Activated naive CD4-positive, alpha-beta T cell treated with anti-CD3 and anti-CD28 coated beads for 36 hours (primary cell): Measurements from ENCODE around the gene SYNE2. TPM values are rescaled to one million over a fixed set of nuclear protein-coding genes. Genes with fewer than 3 reads are reported as not detected.

Experiments
- CTCF ChIA-PET: fragments of 350-600 bp; sonication (Branson Sonifier 250); formaldehyde crosslinking; loops from one replicate; lab custom pipeline; 2021; ENCODE audit warnings: antibody characterized with exemption; lab: Charles Lee
- DNase-seq: peaks from one replicate; pipeline ENCODE4 v3.0.0-alpha.2; 2020
- H3K27ac Mint-ChIP-seq: one replicate; pipeline ENCODE4 v1.8.0; 2021; ENCODE audit warnings: mild to moderate bottlenecking, mixed read lengths
- H3K27me3 Mint-ChIP-seq: one replicate; pipeline ENCODE4 v1.8.0; 2021; ENCODE audit warnings: low read depth, mixed read lengths
- H3K36me3 Mint-ChIP-seq: one replicate; pipeline ENCODE4 v1.8.0; 2021; ENCODE audit warnings: low read depth, mixed read lengths
- H3K4me1 Mint-ChIP-seq: one replicate; pipeline ENCODE4 v1.8.0; 2021; ENCODE audit warnings: low read depth, mixed read lengths
- H3K4me3 Mint-ChIP-seq: one replicate; pipeline ENCODE4 v1.8.0; 2021; ENCODE audit warnings: mild to moderate bottlenecking, moderate library complexity, mixed read lengths
- H3K9me3 Mint-ChIP-seq: one replicate; pipeline ENCODE4 v1.8.0; 2021; ENCODE audit warnings: mixed read lengths
- intact Hi-C: fragments of 100-400 bp; cut with micrococcal nuclease; formaldehyde crosslinking; loops from one replicate; pipeline ENCODE4 v1.15.1; 2023
- total RNA-seq, 2 experiments: library from RNA; stranded (reverse); gene quantifications; one replicate each; pipeline ENCODE4 v1.2.3, GENCODE V29; 2021

Gene SYNE2
- total RNA-seq, 2 experiments from 2014 or later, result 22.1 to 22.3 TPM

DNA sequence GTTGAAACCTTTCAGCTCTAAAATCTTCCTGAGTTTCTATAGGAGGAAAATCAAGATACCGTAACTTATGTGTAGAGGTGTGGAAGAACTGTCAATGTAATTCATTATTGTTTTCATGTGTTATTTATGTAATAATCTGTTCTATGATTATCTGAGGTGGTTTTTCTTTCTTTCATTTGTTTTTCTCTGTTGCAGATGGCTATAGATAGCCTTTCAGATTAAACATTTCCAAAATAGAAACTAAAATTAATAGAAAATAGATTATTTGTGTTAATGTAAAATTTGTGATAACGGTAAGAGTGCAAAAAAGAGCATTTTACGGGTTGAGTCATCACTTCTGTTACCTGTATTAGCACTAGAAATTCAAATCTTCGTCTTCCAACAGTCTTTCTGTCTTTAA, 128.8 kb downstream of the SYNE2 start:
- Mint-ChIP-seq H3K27ac (no peak overlapping the region), H3K9me3 (no peaks in the 10 kb centered on the region), H3K4me1 (no peaks in the 10 kb centered on the region), H3K27me3 (no peaks in the 10 kb centered on the region), H3K36me3 (peaks cover 10% of the 10 kb centered on the region), H3K4me3 (no peak overlapping the region)
- CTCF ChIA-PET, result interaction anchor here (0.7 to 1.0 kb wide), 2 partner anchors 128 to 322 kb away, joined by 3 read pairs; no protein-coding TSS in a partner anchor
- intact Hi-C loops, result no loop called here
- no peak for DNase-seq

GRCh38 chr14:63982156-63982555, 129.4 kb downstream of the SYNE2 start:
- H3K4me3 Mint-ChIP-seq, result no peak overlapping the region
- H3K4me1 Mint-ChIP-seq, result no peaks in the 10 kb centered on the region
- no peaks in the 10 kb centered on the region for H3K27me3 Mint-ChIP-seq
- DNase-seq, result no peak
- H3K36me3 Mint-ChIP-seq, result peaks cover 10% of the 10 kb centered on the region
- H3K27ac Mint-ChIP-seq, result no peak overlapping the region
- intact Hi-C loops, result no loop called here
- CTCF ChIA-PET, result interaction anchor here (1.0 kb wide), 1 partner anchor 321 kb away, joined by 3 read pairs; no protein-coding TSS in a partner anchor
- no peaks in the 10 kb centered on the region for H3K9me3 Mint-ChIP-seq

- CTCF ChIA-PET, result no interaction called here
- H3K36me3 Mint-ChIP-seq, result peaks cover 10% of the 10 kb centered on the region
- no peaks in the 10 kb centered on the region for H3K9me3 Mint-ChIP-seq
- no peaks in the 10 kb centered on the region for H3K4me1 Mint-ChIP-seq
- no peak for DNase-seq
- H3K27me3 Mint-ChIP-seq, result no peaks in the 10 kb centered on the region
- no peak overlapping the region for H3K27ac Mint-ChIP-seq
- intact Hi-C loops, result no loop called here
- no peak overlapping the region for H3K4me3 Mint-ChIP-seq
Measured at GRCh38 chr14:63982629-63983028, 129.8 kb downstream of the SYNE2 start.

DNA sequence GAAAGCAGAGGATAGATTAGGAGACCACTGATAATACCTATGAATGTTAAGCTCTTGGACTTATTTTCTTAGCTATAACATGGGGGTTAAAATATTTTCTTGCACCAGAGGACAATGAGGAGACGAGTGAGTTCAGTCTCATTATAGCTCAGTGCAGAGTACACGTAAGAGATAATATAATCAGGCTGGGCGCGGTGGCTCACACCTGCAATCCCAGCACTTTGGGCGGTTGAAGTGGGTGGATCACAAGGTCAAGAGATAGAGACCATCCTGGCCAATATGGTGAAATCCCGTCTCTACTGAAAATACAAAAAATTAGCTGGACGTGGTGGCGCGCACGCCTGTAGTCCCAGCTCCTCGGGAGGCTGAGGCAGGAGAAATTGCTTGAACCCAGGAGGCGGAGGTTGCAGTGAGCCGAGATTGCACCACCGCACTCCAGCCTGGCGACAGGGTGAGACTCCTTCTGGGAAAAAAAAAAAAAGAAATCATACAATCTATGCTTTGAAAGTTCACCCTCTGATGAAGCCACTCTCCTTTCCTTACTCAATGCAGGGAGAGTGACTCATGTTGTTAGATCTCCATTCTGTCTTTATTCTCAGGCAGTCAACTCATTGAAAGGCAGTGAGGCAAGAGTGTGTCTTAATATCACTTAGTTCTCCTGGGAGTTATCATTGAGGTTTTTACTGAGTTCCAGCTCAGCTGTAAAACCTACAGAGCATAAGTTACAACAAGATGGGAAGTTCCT, 134.2 kb downstream of the SYNE2 start:
- no peaks in the 10 kb centered on the region for H3K27me3 Mint-ChIP-seq
- H3K4me1 Mint-ChIP-seq, result no peaks in the 10 kb centered on the region
- no peak for DNase-seq
- intact Hi-C loops, result no loop called here
- CTCF ChIA-PET, result no interaction called here
- H3K27ac Mint-ChIP-seq, result no peak overlapping the region
- peaks cover 4% of the 10 kb centered on the region for H3K36me3 Mint-ChIP-seq
- H3K4me3 Mint-ChIP-seq, result no peak overlapping the region
- H3K9me3 Mint-ChIP-seq, result no peaks in the 10 kb centered on the region

GRCh38 chr14:63988579-63988978, 135.8 kb downstream of the SYNE2 start:
- H3K9me3 Mint-ChIP-seq, result no peaks in the 10 kb centered on the region
- intact Hi-C loops, result no loop called here
- H3K36me3 Mint-ChIP-seq, result peaks cover 4% of the 10 kb centered on the region
- H3K4me3 Mint-ChIP-seq, result no peak overlapping the region
- no peak for DNase-seq
- no peaks in the 10 kb centered on the region for H3K4me1 Mint-ChIP-seq
- CTCF ChIA-PET, result no interaction called here
- no peaks in the 10 kb centered on the region for H3K27me3 Mint-ChIP-seq
- H3K27ac Mint-ChIP-seq, result no peak overlapping the region

GRCh38 chr14:63991833-63992232, 139.0 kb downstream of the SYNE2 start:
- CTCF ChIA-PET, result interaction anchor here (1.2 to 2.0 kb wide), 3 partner anchors 11 to 303 kb away, joined by 5 to 8 read pairs (median 5); partner anchors contain the start of gene ESR2
- H3K4me1 Mint-ChIP-seq, result no peaks in the 10 kb centered on the region
- H3K36me3 Mint-ChIP-seq, result peaks cover 9% of the 10 kb centered on the region
- no peaks in the 10 kb centered on the region for H3K9me3 Mint-ChIP-seq
- no peaks in the 10 kb centered on the region for H3K27me3 Mint-ChIP-seq
- no peak overlapping the region for H3K27ac Mint-ChIP-seq
- no peak for DNase-seq
- intact Hi-C loops, result no loop called here
- no peak overlapping the region for H3K4me3 Mint-ChIP-seq

- no peak overlapping the region for H3K27ac Mint-ChIP-seq
- DNase-seq, result no peak
Measured at GRCh38 chr14:63992858-63993257, 140.1 kb downstream of the SYNE2 start.

DNA sequence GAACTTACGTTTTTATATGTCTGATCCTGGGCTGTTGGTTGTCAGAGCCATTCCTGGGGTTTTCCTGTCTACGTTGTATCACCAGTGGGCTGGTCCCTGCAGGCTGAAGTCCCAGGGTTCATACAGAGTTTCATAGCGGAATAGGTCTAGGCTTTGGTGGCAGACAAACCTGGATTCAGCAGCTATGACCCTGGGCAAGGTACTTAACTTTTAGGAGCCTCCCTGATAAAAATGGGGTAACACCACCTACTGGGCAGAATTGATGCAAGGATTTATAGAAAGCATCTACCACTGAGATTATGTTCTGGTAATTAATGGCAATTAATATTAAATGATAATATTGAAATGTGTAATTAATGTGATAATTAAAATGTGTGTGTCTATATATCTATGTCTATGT, 141.2 kb downstream of the SYNE2 start:
- CTCF ChIA-PET, result interaction anchor here (2.0 kb wide), 1 partner anchor 194 kb away, joined by 8 read pairs; no protein-coding TSS in a partner anchor
- DNase-seq, result peak; percentile 15
- H3K9me3 Mint-ChIP-seq, result no peaks in the 10 kb centered on the region
- H3K27me3 Mint-ChIP-seq, result no peaks in the 10 kb centered on the region
- H3K36me3 Mint-ChIP-seq, result peaks cover 19% of the 10 kb centered on the region
- H3K4me3 Mint-ChIP-seq, result no peak overlapping the region
- H3K4me1 Mint-ChIP-seq, result no peaks in the 10 kb centered on the region
- intact Hi-C loops, result loop anchor here (1.0 kb wide), 2 partner anchors 141 to 195 kb away; partner anchors contain the start of gene SYNE2
- no peak overlapping the region for H3K27ac Mint-ChIP-seq

More at GRCh38 chr14:63992858-63993257, 140.1 kb downstream of the SYNE2 start:
- Mint-ChIP-seq H3K4me3 (no peak overlapping the region), H3K4me1 (no peaks in the 10 kb centered on the region), H3K27me3 (no peaks in the 10 kb centered on the region), H3K36me3 (peaks cover 11% of the 10 kb centered on the region), H3K9me3 (no peaks in the 10 kb centered on the region)
- intact Hi-C loops, result no loop called here
- CTCF ChIA-PET, result interaction anchor here (0.6 to 2.0 kb wide), 4 partner anchors 10 to 437 kb away, joined by 3 to 8 read pairs (median 5); partner anchors contain the start of gene ESR2

- DNase-seq, result no peak
- Mint-ChIP-seq H3K27ac (no peak overlapping the region), H3K4me3 (no peak overlapping the region), H3K4me1 (no peaks in the 10 kb centered on the region), H3K9me3 (no peaks in the 10 kb centered on the region), H3K36me3 (peaks cover 28% of the 10 kb centered on the region), H3K27me3 (no peaks in the 10 kb centered on the region)
- intact Hi-C loops, result no loop called here
- CTCF ChIA-PET, result interaction anchor here (0.7 to 1.0 kb wide), 2 partner anchors 80 to 308 kb away, joined by 3 read pairs; no protein-coding TSS in a partner anchor
Measured at GRCh38 chr14:63995285-63995684, 142.5 kb downstream of the SYNE2 start.

- Mint-ChIP-seq H3K27ac (no peak overlapping the region), H3K27me3 (no peaks in the 10 kb centered on the region), H3K4me3 (no peak overlapping the region), H3K4me1 (no peaks in the 10 kb centered on the region), H3K36me3 (peaks cover 29% of the 10 kb centered on the region), H3K9me3 (no peaks in the 10 kb centered on the region)
- CTCF ChIA-PET, result no interaction called here
- intact Hi-C loops, result no loop called here
- DNase-seq, result no peak
Measured at GRCh38 chr14:63996016-63996415, 143.2 kb downstream of the SYNE2 start.

DNA sequence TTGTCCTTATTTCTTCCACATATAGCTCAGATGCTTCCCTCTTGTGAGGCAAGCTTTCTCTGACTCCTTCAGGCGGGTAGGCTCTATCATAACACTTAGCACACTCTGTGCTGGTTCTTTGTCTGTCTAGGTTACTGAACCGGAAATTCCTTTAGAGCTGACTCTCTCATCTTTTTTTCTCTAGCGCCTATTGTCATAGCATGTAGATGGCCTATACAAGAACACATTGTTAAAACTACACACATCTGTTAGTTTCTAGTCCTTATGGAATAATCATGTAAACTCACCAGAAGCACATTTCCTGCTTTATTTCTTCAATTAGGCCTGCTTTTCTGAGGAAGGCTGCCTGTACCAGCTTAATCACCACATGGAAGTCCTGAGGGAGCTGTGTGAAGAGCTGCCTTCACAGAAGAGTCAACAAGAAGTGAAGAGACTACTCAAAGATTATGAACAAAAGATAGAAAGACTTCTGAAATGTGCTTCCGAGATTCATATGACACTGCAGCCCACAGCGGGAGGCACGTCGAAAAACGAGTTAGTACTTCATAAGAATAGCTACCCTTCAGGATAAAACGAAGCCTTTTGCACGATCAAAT, 143.9 kb downstream of the SYNE2 start:
- intact Hi-C loops, result no loop called here
- Mint-ChIP-seq H3K27me3 (no peaks in the 10 kb centered on the region), H3K36me3 (peaks cover 32% of the 10 kb centered on the region), H3K9me3 (no peaks in the 10 kb centered on the region), H3K4me1 (no peaks in the 10 kb centered on the region), H3K27ac (no peak overlapping the region), H3K4me3 (no peak overlapping the region)
- CTCF ChIA-PET, result no interaction called here
- no peak for DNase-seq

- Mint-ChIP-seq H3K27ac (no peak overlapping the region), H3K4me3 (no peak overlapping the region), H3K36me3 (peaks cover 46% of the 10 kb centered on the region), H3K4me1 (no peaks in the 10 kb centered on the region), H3K9me3 (no peaks in the 10 kb centered on the region), H3K27me3 (no peaks in the 10 kb centered on the region)
- CTCF ChIA-PET, result interaction anchor here (1.3 kb wide), 1 partner anchor 303 kb away, joined by 3 read pairs; no protein-coding TSS in a partner anchor
- intact Hi-C loops, result no loop called here
- no peak for DNase-seq
Measured at GRCh38 chr14:64000749-64001148, 147.9 kb downstream of the SYNE2 start.
